IPS-15b (cell line): ENCODE measurements around the gene NBEA.

Source experiments
- H3K27me3 ChIP-seq: one replicate; pipeline ENCODE4 v1.6.1; 2013; ENCODE audit warnings: low read length; ENCODE audit not compliant: control insufficient read depth, insufficient read depth
- H3K36me3 ChIP-seq: one replicate; pipeline ENCODE4 v1.6.1; 2013; ENCODE audit warnings: low read length; ENCODE audit not compliant: control insufficient read depth, insufficient read depth
- H3K4me1 ChIP-seq: one replicate; pipeline ENCODE4 v1.6.1; 2013; ENCODE audit warnings: mild to moderate bottlenecking, low read length; ENCODE audit not compliant: control insufficient read depth, insufficient read depth
- H3K4me3 ChIP-seq: one replicate; pipeline ENCODE4 v1.5.1; 2013; ENCODE audit warnings: low read depth, low read length
- H3K9ac ChIP-seq: one replicate; pipeline ENCODE4 v1.6.1; 2013; ENCODE audit warnings: low read depth, mild to moderate bottlenecking, low read length
- H3K9me3 ChIP-seq: one replicate; pipeline ENCODE4 v1.6.1; 2013; ENCODE audit warnings: mild to moderate bottlenecking, low read length; ENCODE audit not compliant: control insufficient read depth, insufficient read depth

Gene NBEA

DNA sequence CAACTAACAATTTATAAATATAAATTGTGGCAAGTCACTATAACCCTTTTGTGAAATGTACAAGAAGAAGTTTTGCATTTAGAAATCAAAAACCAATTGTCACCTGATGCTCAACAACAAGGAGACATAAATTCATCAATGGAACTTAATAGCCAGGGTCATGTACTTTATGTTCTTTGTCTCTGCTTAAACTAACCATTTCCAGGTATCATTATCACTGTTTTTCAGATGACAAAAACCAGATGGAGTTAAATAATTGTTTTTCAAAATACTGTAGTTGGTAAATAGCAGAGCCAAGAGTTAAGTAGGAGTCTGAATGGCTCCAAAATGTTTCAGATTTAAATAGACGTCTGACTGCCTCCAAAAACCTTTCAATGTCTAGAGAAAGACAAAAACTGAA is 606.7 kb downstream of the NBEA start:
- no peaks in the 10 kb centered on the region for H3K9me3 ChIP-seq
- no peak overlapping the region for H3K9ac ChIP-seq
- no peaks in the 10 kb centered on the region for H3K27me3 ChIP-seq
- H3K36me3 ChIP-seq: no peaks in the 10 kb centered on the region
- H3K4me1 ChIP-seq: no peaks in the 10 kb centered on the region
- H3K4me3 ChIP-seq: no peak overlapping the region

GRCh38 chr13:35549481-35549880 is 607.4 kb downstream of the NBEA start:
- H3K36me3 ChIP-seq: no peaks in the 10 kb centered on the region
- H3K9me3 ChIP-seq: no peaks in the 10 kb centered on the region
- no peak overlapping the region for H3K9ac ChIP-seq
- H3K27me3 ChIP-seq: no peaks in the 10 kb centered on the region
- H3K4me1 ChIP-seq: no peaks in the 10 kb centered on the region
- no peak overlapping the region for H3K4me3 ChIP-seq

DNA sequence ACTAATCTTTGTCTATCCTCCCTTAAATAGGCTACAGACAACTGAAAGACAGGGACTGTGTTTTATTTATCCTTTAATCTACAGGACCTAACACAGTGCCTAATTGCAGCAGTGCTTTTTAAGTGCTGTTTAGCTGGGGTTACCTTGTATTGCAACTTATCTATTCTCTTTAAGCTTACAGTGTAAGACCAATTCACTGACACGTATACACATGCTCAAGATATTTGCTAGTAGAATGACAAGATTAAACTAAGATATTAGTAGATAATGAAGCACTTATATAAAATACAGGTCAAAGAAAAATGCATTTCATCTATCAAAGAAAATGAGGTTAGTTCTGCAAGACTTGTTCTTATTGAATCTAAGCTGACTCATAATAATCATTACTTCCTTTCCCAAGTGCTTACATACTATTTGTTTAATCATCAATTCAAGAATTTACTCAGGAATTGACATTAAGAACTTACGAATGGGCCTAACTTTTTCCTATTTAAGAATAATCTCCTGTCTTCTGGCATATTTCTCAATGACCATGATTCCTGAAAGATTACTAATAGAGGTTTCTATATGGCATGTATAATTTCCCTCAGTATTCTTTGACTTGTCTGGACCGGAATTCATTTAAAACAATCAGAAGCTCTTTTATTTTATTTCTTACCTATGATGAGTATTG is 610.2 kb downstream of the NBEA start:
- Histone ChIP-seq H3K4me1 (no peaks in the 10 kb centered on the region), H3K27me3 (no peaks in the 10 kb centered on the region), H3K36me3 (no peaks in the 10 kb centered on the region), H3K9ac (no peak overlapping the region), H3K4me3 (no peak overlapping the region), H3K9me3 (no peaks in the 10 kb centered on the region)

GRCh38 chr13:35554972-35555623 is 613.0 kb downstream of the NBEA start:
- Histone ChIP-seq H3K9me3 (no peaks in the 10 kb centered on the region), H3K4me3 (no peak overlapping the region), H3K36me3 (no peaks in the 10 kb centered on the region), H3K4me1 (no peaks in the 10 kb centered on the region), H3K27me3 (no peaks in the 10 kb centered on the region), H3K9ac (no peak overlapping the region)

GRCh38 chr13:35557475-35557874 is 615.4 kb downstream of the NBEA start:
- no peak overlapping the region for H3K9ac ChIP-seq
- H3K4me1 ChIP-seq: no peaks in the 10 kb centered on the region
- no peak overlapping the region for H3K4me3 ChIP-seq
- H3K27me3 ChIP-seq: no peaks in the 10 kb centered on the region
- H3K36me3 ChIP-seq: no peaks in the 10 kb centered on the region
- H3K9me3 ChIP-seq: no peaks in the 10 kb centered on the region

- Histone ChIP-seq H3K36me3 (no peaks in the 10 kb centered on the region), H3K9ac (no peak overlapping the region), H3K27me3 (no peaks in the 10 kb centered on the region), H3K4me1 (no peaks in the 10 kb centered on the region), H3K4me3 (no peak overlapping the region), H3K9me3 (no peaks in the 10 kb centered on the region)
These were observed 619.5 kb downstream of the NBEA start for GRCh38 chr13:35561540-35561939.

DNA sequence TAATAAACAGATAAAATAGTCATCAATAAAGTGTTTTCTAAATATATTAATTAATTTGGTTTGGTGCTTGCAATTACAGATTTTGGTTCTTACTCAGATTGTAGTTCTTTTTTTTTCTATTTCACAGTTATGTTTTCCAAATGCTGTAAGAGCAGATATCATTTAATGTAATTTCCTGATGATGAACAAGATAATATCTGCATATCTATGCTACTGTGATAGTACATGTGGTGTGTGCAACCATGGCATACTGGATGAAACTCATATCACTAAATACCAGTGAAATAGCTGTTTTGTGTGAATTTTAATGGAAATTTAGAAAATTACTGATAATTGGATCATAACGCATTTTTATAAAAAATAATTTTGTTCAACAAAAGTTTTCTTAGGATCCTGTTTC is 623.2 kb downstream of the NBEA start:
- no peaks in the 10 kb centered on the region for H3K27me3 ChIP-seq
- no peak overlapping the region for H3K4me3 ChIP-seq
- no peaks in the 10 kb centered on the region for H3K36me3 ChIP-seq
- H3K4me1 ChIP-seq: peaks cover under 1% of the 10 kb centered on the region
- H3K9me3 ChIP-seq: no peaks in the 10 kb centered on the region
- H3K9ac ChIP-seq: no peak overlapping the region

GRCh38 chr13:35566340-35566739 is 624.3 kb downstream of the NBEA start:
- no peaks in the 10 kb centered on the region for H3K27me3 ChIP-seq
- no peak overlapping the region for H3K4me3 ChIP-seq
- no peaks in the 10 kb centered on the region for H3K36me3 ChIP-seq
- no peaks in the 10 kb centered on the region for H3K9me3 ChIP-seq
- peaks cover 3% of the 10 kb centered on the region for H3K4me1 ChIP-seq
- H3K9ac ChIP-seq: no peak overlapping the region

DNA sequence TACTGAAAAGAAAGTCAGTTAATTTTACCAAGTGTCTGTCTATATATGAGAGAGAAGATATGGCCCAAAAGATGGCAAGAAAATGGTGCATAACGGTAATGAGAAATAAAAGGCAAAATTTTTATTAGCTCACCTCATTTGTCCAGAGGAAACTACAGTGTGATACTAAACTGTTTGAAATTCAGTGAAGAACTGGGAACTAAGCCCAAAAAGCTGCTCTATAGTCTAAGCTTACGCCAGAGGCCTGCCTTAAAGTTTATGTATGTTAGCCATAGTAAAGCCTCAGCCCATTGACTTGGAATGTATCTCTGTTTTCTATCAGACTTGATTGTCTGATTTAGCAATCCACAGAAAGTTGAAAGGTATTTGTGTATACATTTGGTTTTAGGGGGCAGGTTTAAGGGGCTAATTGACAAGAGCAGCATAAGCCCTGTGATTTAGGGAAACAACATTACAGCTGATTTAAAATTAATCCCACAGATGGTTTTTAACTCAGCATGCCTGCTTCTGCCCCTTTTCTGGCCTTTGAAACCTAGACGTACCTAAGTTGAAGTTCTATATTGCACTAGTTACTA is 625.4 kb downstream of the NBEA start:
- H3K27me3 ChIP-seq: no peaks in the 10 kb centered on the region
- no peaks in the 10 kb centered on the region for H3K9me3 ChIP-seq
- peaks cover 7% of the 10 kb centered on the region for H3K4me1 ChIP-seq
- no peak overlapping the region for H3K4me3 ChIP-seq
- H3K9ac ChIP-seq: no peak overlapping the region
- no peaks in the 10 kb centered on the region for H3K36me3 ChIP-seq

GRCh38 chr13:35573639-35574038 is 631.6 kb downstream of the NBEA start:
- no peak overlapping the region for H3K4me3 ChIP-seq
- H3K27me3 ChIP-seq: no peaks in the 10 kb centered on the region
- no peaks in the 10 kb centered on the region for H3K36me3 ChIP-seq
- H3K4me1 ChIP-seq: peaks cover 21% of the 10 kb centered on the region
- H3K9ac ChIP-seq: no peak overlapping the region
- no peaks in the 10 kb centered on the region for H3K9me3 ChIP-seq

GRCh38 chr13:35592457-35592856 is 650.4 kb downstream of the NBEA start:
- Histone ChIP-seq H3K9me3 (no peaks in the 10 kb centered on the region), H3K9ac (no peak overlapping the region), H3K4me1 (peaks cover 14% of the 10 kb centered on the region), H3K4me3 (no peak overlapping the region), H3K27me3 (no peaks in the 10 kb centered on the region), H3K36me3 (no peaks in the 10 kb centered on the region)

- H3K9me3 ChIP-seq: no peaks in the 10 kb centered on the region
- no peak overlapping the region for H3K4me3 ChIP-seq
- H3K36me3 ChIP-seq: no peaks in the 10 kb centered on the region
- no peaks in the 10 kb centered on the region for H3K27me3 ChIP-seq
- no peak overlapping the region for H3K9ac ChIP-seq
- H3K4me1 ChIP-seq: peaks cover 14% of the 10 kb centered on the region
These were observed 651.6 kb downstream of the NBEA start for GRCh38 chr13:35593651-35594050.
